Fibroblast of upper back skin (primary cell): ENCODE measurements around the gene USP25.
"Not testable (repeated sequence)": the region's sequence is repeated elsewhere in the genome, so short reads cannot be mapped to it uniquely, and the experiment has no call there.

Source experiments
- DNase-seq: peaks from one replicate; pipeline ENCODE4 v3.0.0-alpha.2; 2013

Gene USP25

DNA sequence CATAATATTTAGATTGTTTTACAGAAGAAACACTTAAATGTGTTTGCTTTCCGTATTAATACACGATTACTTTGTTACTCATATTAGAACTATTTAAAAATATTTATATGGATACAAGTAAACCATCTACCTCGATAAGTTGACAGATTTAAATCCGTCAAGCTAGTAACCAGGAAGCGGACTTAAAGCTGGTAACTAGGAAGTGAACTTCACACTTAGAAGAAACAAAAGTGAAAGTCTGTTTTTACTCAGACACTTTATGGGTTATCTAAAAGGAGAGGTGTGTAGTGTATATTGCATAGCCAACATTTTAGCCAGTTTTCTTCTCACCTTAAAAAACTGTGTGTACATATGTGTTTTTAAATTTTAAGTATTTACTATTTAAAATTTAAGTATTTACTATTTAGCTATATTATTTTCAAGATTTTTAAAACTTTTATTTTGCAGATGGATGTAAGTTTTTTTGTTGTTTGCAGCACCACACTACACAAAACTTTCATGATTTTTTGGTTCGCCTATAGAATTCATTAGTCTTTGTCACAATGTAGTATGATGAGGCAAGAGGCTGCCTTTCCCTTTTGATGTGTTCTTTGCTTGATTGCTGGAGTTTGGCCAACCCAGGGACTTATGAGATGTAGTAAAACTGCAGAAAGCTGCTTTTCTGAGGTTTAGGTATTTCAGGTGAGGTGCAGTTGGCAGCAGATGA is 2.7 kb downstream of the USP25 start:
- DNase-seq, result peak; percentile 14

DNA sequence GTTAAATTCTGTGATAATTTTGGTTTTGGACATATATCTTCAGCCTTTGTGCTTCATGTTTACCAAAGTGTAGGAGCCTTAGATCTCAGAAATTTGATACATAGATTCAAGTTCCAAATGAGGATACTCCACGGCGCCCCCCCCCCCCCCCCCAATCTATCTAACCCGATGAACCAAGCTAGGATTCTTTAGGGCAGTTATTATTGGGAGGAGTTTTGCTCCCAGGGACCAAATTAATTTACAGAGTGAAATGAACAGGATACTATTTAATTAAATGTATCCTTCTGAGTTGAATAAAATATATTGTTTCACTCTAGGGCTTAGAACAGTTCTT is 3.2 kb downstream of the USP25 start:
- DNase-seq, result no peak

DNA sequence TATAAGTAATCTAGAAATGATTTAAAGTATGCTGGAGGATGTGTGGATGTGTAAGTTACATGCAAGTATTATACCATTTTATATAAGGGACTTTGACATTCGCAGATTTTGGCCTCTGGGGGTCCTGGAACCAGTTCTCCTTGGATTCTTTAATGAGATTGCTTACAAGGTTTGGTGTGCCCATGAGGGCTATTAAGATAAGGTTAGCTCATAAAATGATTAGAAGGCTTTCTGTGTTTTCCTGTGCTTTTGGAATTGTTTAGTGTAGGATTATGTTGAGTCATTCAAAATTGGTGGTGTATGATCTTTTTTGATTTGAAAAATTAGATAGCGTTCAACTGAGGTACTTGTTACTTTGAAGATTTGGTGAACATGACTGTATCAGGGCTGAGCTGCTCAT is 5.6 kb downstream of the USP25 start:
- no peak for DNase-seq

DNA sequence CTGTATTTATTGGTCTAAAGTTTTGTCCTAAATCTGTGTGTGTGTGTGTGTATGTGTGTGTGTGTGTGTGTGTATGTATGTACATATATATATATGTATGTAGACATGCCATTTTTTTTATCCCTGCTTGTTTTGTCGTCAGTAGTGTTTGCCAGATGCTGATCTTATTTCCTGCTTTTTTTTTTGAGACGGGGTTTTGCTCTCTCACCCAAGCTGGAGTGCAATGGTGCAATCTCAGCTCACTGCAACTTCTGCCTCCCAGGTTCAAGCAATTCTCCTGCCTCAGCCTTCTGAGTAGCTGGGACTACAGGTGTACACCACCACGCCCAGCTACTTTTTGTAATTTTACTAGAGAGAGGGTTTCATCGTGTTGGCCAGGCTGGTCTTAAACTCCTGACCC is 6.1 kb downstream of the USP25 start:
- DNase-seq, result not testable (repeated sequence)

DNA sequence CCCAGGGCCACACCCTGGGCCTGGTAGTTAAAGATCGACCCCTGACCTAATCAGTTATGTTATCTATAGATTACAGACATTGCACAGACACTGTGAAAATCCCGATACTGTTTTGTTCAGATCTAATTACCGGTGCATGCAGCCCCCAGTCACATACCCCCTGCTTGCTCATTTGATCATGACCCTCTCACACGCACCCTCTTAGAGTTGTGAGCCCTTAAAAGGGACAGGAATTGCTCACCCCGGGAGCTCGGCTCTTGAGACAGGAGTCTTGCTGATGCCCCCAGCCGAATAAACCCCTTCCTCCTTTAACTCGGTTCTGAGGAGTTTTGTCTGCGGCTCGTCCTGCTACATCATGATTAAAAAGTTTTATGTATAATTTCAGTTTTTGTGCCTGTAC is 9.0 kb downstream of the USP25 start:
- not testable (repeated sequence) for DNase-seq

DNA sequence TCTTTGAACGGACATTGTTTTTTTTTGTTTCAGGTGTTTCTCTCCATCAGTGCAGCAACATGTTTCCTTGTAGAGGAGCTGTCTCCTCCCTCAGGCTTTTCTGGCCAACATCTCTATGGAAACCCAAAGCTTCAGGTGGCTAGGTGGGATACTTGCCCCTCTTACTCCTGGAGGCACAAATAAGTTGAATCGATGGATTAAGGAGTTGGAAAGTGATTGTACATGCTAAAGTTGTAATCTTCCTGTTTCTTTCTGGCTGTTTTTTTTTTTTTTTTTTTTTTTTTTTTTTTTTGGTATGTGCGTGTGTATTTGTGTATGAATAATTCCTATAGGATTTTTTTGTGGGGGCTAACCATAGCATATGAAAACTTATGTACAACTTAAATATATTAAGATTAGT is 10.6 kb downstream of the USP25 start:
- DNase-seq, result no peak

DNA sequence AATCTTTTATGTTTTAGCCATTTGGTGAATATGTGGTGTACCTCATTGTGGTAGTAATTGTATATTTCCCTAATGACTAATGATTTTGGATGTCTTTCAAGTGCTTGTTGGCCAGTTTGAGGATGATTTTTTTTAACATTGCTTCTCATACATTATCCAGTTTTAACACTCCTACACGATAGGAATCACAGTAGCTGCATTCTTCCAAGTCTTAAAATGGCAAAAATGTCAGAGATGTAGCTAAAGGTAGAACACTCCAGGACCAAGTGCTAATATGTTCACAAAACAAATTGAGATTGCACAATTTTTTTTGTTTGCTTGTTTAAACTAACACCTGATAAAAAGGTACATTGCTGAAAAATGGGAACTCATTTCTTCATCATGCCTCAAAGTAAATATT is 11.7 kb downstream of the USP25 start:
- peak; percentile 62 for DNase-seq

DNA sequence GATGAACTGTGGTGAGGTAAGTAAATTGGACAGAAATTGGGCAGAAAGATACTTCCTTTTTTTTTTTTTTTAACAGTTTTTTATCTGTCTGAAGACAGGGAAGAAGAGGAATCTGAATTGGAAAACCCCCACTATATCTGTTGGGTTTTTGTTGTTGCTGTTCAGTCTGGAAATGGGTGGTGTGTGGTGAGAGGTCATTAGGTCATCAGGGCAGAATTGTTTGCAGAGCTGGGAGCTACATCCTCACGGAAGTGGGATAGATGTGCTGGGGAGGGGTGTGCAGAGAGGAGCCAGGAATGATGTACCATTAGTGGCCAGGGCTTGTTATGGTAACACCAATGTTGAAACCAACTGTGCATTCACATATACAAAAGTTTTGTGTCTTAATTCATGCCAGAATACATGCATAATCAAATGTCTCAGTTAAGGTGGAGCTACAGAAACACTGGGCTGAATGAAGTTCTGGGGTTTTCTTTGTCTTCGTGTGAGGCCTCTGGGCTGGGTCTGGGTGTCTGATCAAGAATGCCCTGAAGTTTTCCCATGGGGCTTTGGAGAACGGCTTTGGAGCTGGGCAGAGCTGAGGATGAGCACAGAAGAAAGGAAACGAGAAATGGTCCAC is 12.4 kb downstream of the USP25 start:
- DNase-seq, result no peak

DNA sequence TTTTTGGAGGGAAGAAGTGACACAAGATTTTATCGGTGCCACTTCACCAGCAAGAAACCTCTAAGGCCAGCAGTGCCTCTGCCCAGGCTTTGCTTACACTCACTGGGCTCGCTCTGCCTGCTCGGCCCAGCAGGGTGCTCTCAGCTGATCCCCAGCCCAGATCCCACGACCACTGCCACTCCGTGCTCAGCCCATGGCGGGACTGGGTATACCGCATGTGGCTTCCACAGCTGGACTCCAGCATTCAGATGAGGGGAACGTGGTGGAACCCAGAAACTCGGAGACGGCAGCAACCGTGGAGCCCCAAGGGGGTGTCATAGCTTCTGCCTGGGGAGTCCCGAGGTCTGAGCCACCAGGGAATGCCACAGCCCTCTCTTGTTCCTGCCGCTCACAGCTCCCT is 12.9 kb downstream of the USP25 start:
- DNase-seq, result no peak

DNA sequence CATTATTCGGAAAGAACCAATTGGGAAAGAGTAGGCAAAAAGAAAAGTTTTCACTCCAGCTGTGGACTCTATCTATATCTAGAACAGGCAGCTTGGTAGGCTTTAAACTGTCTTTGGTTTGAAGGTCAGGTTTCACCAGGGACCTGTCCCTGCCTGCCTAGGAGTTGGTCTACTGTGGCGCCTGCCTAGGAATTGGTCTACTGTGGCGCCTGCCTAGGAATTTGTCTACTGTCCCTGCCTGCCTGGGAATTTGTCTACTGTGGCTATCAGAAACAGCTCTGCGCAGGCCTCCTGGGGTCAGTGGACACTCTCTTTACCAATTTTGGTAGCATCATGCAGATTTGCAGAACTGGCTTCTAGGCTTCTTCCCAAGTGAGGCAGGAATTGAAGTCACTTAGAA is 13.8 kb downstream of the USP25 start:
- no peak for DNase-seq

DNA sequence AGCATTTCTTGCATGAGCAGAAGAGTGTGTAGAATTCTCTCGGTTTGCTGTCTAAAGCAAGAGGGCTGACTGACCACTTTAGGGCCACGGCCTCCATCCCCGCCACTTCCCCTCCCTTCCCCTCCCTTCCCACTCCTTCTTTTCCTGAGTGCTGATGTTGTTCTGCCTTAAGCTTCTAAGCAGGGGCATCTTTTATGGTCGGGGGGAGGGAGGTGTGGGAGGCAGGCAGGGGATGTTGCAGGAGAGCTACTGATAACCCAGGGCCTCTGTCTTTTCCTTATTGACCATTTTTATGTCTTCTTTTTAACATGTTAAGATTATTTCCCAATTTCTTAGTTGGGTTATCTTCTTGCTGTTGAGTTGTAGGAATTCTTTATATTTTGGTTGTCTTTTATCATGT is 15.1 kb downstream of the USP25 start:
- no peak for DNase-seq

DNA sequence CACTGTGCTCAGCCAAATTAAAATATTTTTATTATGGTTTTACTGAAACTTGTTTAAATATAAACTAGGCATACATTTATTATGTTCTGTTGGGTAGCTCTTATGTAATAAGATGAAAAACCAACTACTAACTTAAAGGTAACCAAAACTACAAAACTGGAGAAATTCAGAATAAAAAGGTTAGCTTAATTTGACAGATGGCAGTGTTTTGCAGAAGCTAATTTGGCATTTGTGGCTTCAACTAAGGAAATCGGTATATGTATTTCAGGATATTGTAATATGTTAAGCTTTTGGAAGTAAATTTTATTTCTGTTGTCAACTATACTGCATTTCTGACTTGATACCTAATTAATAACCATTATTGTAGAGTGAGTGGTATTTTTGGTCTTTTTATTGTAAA is 18.8 kb downstream of the USP25 start:
- DNase-seq, result no peak

DNA sequence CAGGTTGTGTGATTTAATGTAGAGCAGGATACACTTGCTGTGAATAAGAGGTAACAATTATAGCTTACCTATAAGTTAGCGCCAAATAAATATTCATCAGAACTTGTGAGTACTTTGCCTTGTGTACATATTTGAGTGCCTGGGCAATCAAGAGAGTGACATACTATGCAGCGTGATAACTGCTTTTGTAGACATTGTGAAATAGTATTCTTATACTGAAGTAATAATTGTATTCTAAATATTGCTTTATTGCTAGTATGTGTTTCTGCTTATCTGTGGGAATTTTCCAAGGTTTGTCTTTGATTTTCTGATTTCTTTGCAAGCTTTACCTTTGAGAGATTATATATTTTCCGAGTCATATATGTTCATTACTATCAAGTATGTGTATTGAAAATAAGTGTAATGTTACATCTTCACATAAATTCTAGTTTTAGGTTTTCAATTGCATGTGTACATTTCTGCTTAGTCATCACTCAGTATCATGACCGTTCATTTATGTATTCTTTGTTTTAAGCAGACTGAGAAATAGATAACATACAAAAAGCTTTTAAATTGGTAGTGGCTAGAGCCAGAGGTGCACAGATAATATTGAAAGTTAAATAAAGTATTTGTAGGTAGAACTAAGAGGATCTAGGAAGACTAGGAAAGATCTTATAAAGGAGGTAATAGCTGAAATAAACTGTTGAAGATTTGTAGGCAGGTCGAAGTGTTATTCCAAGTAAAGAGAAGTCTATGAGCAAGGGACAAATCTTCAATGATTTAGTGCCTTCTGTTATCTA is 19.5 kb downstream of the USP25 start:
- DNase-seq, result peak; percentile 26

DNA sequence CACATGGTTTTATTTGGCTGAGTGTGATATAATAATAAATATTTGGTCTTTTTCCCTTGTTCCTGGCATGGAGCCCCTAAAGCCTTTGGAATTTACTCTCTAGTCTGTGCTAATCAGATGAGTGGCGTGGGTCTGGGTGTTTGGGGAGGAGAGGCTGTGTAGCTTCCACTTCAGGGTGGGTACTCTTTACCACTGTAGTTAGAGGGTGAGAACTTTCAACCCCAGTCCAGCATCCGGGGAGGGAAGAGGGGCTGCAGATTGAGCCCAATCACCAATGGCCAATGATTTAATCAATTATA is 20.0 kb downstream of the USP25 start:
- peak; percentile 44 for DNase-seq

DNA sequence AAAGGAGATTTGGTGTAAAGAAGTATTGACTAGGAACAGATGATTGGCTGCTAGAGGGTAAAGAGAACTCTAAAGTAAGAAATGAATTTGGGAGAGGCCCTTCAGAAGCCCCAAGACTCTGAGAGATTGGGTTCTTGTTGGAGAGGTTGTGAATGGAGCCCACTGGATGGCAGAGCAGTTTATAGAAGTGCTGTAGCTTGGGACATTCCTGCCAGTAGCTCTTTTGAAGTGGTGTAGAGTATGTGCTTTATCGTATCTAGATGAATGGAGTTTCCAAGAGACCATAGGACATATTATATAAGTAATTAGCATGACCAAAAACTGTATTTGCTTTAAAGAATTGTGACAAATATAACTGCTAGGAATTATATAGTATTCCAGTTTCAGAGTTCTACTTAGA is 21.3 kb downstream of the USP25 start:
- DNase-seq, result no peak

DNA sequence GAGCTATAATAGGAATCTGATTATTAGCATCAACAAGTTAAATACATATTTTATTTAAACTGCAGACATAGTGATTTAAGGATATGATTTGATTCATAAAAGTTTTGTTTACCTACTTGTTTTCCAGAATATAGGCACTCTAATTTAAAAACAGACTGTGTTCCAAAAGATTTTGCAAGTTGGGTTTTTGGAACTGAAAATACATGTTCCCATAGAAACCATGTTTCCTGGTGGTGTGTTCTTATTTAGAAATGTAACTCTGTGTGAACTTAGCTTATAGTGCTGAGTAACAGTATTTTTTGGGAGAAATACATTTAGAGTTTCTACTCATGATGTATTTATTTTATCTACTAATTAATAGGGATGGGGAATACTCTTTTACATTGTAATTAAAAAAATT is 21.8 kb downstream of the USP25 start:
- DNase-seq, result no peak

DNA sequence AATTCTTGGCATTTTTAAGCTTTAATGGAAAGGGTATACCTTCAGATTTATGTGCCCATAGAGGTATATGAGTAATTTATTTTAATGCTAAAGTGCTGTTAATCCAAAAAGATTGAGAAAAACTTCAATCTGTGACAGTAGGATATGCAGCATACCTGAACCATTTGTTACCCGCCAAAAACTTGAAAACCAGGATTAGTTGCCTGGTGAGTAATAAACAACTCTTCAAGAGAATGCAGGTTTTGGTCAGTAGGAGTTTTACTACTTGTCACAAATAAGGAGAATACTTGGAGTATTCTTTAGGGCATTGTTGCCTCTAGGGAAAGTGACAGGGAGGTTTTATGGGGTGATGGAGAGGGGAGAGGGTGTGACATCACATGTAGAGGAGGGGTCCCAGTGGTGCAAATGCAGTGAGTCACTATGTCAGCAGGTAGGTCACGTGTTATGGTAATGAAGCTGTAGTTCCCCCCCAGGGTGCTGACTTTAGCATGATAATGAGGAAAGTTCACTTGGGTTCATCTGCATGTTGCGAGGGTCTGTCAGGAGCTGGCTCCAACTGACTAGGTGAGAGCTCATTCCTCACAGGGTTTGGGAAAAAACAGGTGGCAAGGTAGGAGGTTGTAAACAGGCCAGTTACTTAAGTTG is 23.1 kb downstream of the USP25 start:
- no peak for DNase-seq

DNA sequence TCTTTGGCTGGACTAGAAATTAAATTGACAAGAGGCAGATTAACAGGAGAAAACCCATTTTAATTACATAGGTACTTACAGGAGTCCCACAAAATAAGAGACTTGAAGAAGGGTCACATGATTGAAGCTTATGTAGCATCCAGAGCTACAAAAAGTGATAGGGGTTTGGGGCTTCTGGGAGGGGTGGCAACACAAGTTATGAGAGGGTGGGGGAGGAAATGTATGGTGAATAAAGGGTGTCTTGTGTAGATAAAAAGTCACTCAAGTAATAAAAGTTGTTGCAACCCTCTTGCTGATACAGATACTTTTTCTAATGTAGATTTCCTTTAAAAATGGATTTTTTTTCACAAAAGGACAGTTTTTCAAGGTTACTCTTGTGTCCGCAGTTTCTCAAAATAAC is 24.0 kb downstream of the USP25 start:
- no peak for DNase-seq

DNA sequence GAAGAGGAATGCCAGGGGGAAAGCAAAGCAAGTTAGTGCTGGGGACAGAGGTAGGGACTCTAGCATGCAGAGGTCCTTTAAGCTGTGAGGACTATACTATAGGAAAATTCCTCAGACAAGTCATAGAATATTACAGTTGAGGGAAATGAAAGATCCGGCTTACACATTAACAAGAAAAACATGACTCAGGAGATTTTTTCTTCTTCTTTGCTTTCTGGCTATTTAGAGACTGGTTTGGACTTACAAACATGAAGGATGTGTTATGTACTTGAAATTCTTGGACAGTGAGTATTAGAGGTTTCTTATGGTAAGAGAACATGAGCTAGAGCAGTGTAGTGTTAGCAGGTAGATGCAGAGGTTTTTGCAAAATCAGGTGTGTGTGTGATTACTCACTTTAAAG is 24.9 kb downstream of the USP25 start:
- DNase-seq, result peak; percentile 59

DNA sequence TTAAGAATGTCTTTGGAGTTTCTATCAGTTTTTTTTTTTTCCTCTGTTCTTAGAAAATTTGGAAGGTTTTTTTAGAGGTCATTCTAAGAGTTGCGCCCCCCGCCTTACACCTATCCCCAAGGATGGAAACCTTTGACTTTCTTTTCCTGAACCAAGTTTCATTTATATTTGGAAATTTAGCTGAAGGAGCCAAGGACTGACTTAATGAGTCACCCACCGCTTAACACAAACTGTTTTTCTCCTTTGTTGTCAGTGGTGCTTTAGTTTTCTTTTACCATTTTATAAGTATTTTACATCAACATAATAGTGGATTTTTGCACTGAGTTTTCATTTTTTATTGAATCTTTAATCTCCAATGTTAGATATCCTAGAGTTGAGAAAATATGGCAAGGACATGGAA is 25.3 kb downstream of the USP25 start:
- no peak for DNase-seq

DNA sequence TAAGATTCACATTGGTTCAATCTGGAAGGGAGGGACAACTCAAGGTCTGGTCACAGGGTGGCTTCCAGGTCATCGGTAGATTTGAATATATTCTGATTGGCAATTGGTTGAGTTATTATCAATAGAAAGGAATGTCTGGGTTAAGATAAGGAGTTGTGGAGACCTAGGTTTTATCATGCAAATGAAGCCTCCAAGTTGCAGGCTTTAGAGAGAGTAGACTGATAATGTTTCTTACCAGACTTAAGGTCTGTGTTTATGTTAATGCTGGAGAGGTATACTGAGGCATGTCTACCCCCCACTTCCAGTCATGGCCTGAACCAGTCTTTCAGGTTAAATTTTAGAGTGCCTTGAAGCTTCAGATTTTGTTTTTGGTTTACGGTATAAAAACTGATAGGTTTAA is 29.7 kb downstream of the USP25 start:
- DNase-seq, result no peak

DNA sequence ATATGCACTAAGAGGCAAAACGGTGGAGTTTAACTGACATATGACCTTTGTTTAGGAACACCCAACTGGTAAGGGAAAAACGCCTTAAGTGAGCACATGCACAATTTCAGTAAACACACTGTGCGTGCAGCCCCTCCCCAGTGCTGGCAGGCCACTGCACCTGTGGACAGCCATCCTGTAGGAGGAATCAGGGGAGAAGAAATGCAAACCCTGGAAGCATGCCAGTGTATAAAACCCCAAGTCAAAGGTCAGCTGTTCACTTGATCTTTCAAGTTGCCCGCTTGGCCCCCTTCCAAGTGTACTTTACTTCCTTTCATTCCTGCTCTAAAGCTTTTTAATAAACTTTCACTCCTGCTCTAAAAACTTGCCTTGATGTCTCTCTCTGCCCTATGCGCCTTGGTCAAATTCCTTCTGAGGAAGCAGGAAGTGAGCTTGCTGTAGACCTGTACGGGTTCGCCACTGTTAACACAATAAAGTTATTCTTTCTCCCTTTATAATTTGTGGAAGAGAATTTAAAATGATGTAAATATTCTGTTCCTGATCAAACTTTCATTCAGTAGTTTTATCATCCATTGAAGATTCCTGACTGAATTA is 31.8 kb downstream of the USP25 start:
- DNase-seq, result no peak

DNA sequence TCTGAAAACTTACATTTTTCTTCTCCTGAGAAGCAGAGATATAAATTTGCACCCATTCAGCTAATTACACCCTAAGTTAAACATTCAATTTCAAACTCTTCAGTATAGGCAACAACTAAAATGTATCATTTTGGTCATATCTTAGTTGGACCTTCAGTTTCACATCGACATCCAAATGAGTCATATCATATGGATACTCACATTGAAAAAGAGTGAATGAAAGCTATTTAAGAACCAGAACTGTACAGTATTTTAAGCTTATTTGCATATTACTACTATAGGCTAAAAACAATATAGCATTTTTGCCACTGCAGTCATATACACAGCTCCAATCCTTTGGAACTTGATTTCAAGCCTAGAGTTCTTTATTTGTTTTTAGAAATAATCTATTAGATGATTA is 33.6 kb downstream of the USP25 start:
- no peak for DNase-seq

DNA sequence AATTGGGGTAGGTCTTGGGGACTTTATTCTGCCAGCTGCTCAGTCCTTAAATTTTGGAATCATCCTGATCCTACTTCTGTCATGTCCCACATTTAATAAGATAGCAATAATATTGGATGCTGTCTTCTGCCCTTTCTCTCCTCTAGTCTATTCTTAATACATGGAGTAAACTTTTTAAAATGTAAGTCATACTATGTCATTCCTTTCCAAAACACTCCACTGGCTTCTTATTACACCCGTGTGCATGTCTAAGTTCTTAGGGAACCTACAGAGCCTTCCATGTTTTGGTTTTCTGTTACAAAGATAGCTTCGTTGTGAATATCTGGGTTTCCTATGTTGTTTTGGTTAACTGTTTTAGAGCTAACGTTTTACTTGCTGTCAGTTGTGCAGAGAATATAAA is 35.1 kb downstream of the USP25 start:
- no peak for DNase-seq
